ENCODE measurements around the gene SMARCD2.
"Not testable (repeated sequence)": the region's sequence is repeated elsewhere in the genome, so short reads cannot be mapped to it uniquely, and the experiment has no call there.

The SMARCD2 gene

DNA sequence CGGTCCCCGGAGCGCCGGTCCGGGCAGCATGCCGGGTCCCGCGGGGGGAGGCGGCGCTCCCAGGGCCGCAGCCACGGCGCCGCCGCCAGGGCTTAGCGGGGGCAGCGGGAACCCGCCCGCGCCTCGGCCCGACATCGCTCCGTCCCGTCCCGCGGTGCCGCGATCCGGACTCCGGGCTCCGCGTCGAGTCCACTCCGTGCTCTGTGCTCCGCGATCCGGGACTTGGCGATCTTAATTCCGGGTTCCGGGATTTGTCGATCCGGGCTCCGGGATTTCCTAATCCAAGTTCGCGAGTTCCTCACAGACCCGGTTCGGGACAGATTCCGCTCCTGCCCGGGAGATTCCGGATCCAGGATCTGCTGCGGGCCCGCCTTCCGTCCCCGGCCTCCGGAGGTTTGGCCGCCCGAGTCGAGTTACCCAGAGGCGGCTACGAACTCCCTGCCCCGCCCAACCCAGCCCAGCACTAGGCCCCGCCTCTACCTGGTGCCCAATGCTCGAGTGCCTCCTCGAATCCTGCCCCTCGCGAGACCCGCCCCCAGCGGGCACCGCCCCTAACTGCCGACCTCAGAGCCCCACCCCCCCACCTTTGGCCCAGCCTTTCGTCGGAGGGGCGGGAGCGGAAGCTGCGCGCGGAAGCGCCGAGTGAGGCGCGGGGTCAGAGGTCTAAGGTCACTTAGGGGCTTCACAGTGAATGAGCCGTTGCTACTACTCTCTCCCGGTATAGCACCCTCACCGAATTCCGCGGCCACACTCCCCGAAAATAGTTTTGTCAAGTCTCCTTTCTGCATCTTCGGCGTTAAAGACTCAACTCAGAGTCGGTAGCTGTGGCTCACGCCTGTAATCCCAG, at the start of gene SMARCD2:
Gene SMARCD2, minus strand, starts transcription at position 146 of the 847 bp plus-strand sequence. Its CDS starts 11 bp downstream, at position 135.
- H3K4me1 Mint-ChIP-seq = peaks cover 34% of the 10 kb centered on the region
- H3K9me3 Mint-ChIP-seq = no peaks in the 10 kb centered on the region
- TF ChIP-seq, protein P1, sequence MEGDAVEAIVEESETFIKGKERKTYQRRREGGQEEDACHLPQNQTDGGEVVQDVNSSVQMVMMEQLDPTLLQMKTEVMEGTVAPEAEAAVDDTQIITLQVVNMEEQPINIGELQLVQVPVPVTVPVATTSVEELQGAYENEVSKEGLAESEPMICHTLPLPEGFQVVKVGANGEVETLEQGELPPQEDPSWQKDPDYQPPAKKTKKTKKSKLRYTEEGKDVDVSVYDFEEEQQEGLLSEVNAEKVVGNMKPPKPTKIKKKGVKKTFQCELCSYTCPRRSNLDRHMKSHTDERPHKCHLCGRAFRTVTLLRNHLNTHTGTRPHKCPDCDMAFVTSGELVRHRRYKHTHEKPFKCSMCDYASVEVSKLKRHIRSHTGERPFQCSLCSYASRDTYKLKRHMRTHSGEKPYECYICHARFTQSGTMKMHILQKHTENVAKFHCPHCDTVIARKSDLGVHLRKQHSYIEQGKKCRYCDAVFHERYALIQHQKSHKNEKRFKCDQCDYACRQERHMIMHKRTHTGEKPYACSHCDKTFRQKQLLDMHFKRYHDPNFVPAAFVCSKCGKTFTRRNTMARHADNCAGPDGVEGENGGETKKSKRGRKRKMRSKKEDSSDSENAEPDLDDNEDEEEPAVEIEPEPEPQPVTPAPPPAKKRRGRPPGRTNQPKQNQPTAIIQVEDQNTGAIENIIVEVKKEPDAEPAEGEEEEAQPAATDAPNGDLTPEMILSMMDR (IDR thresholded peaks at IDR 0.05; ENCODE audit: unreplicated experiment in 3 of 3) = no peak

DNA sequence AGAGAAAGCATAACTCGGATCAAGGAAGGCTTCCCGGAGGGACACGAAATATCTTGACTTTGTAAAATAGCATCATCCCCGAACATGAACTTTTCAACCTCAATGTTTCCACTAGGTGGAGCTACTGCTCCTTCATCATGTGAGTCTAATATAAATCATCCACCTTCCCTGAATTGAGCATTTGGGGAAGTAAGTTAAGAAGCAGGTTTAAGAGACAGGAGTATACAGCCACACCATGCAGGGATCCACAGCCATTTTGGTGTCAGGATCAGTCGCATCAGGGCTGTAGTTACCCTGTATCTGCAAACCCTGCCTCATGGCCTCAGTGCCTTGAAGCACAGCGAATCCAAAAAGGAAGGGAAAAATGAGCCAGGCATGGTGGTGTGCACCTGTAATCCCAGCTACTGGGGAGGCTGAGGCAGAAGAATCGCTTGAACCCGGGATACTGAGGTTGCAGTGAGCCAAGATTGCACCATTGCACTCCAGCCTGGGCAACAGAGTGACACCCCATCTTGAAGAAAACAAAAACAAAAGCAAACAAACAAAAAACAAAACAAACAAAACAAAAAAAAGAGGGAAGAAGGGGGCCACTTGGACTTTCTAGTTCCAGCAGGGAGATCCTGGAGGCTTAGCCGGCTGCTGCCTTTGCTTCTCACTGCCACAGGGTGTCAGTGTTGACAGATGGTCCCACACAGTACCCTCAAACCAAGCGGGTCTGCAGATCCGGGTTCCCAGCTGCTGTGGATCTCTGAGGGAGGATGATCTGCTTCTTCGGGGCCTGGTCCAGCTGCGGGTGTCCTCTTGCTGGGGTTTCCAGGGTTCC, 46.8 kb upstream of the SMARCD2 start:
- TF ChIP-seq, protein P1 (IDR thresholded peaks at IDR 0.05; ENCODE audit: unreplicated experiment in 3 of 3) = peak; percentile 37 to 48 (median 46)
- not testable (repeated sequence) for H3K27me3 Mint-ChIP-seq (ENCODE audit: low read depth); H3K4me3 Mint-ChIP-seq; H3K27ac Mint-ChIP-seq; H3K4me1 Mint-ChIP-seq; H3K9me3 Mint-ChIP-seq; H3K36me3 Mint-ChIP-seq (ENCODE audit: low read depth)

More for the DNA sequence above, at the start of gene SMARCD2:
- peak within 1 kb of the TSS; percentile 98 to 99 (median 99) for H3K27ac Mint-ChIP-seq
- peak within 1 kb of the TSS; percentile 97 to 99 (median 99) for H3K4me3 Mint-ChIP-seq
- H3K36me3 Mint-ChIP-seq (ENCODE audit: low read depth) = no peaks in the 10 kb centered on the region
- H3K27me3 Mint-ChIP-seq (ENCODE audit: low read depth) = no peaks in the 10 kb centered on the region

DNA sequence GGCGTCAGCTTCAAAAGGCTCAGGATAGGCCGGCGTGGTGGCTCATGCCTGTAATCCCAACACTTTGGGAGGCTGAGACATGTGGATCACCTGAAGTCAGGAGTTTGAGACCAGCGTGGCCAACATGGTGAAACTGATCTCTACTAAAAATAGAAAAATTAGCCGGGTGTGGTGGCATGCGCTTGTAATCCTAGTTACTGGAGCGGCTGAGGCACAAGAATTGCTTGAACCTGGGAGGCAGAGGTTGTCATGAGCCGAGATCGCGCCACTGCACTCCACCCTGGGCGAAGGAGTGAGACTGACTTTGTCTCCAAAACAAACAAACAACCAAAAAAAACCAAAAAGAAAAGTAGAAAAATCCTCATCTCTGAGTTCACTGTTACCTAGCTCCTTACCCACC, 42.6 kb upstream of the SMARCD2 start:
- H3K4me1 Mint-ChIP-seq; H3K4me3 Mint-ChIP-seq; H3K27ac Mint-ChIP-seq; H3K9me3 Mint-ChIP-seq; H3K27me3 Mint-ChIP-seq (ENCODE audit: low read depth); H3K36me3 Mint-ChIP-seq (ENCODE audit: low read depth): not testable (repeated sequence)

DNA sequence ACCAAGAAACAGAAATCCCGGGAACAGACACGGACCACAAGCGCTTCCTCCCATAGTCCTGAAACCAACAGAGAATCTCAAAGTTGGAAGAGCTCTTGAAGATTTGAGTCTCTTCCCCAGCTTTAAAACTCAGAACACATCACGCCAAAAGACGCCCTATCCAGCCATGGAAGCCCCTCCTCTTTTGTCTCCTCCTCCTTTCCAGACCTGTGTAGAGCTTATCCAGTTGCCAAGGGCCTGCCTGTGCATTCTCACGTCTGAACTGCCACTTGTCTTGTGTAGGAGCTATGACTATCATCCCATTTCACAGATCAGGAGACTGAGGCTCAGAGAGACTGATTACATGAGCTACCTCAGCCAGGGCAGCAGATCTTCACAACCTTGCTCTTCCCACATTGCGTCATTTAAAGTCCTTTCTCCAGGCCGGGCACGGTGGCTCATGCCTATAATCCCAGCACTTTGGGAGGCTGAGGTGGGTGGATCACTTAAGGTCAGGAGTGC, 40.2 kb upstream of the SMARCD2 start:
- H3K9me3 Mint-ChIP-seq; H3K4me1 Mint-ChIP-seq; H3K36me3 Mint-ChIP-seq (ENCODE audit: low read depth); H3K27ac Mint-ChIP-seq; H3K4me3 Mint-ChIP-seq: not testable (repeated sequence)
- H3K27me3 Mint-ChIP-seq (ENCODE audit: low read depth) = peaks cover 16% of the 10 kb centered on the region

- TF ChIP-seq, protein P1 (IDR thresholded peaks at IDR 0.05; ENCODE audit: unreplicated experiment in 3 of 3) = peak; percentile 42 to 51 (median 44)
- H3K36me3 Mint-ChIP-seq (ENCODE audit: low read depth) = no peaks in the 10 kb centered on the region
- H3K4me1 Mint-ChIP-seq = no peaks in the 10 kb centered on the region
- no peak within 1 kb of the TSS for H3K4me3 Mint-ChIP-seq
- H3K27me3 Mint-ChIP-seq (ENCODE audit: low read depth) = peaks cover 20% of the 10 kb centered on the region
- H3K27ac Mint-ChIP-seq = no peak within 1 kb of the TSS
- H3K9me3 Mint-ChIP-seq = no peaks in the 10 kb centered on the region
Measured at GRCh38 chr17:63881935-63882601, 39.6 kb upstream of the SMARCD2 start, which contains the start of gene GH2. GH2 (minus strand) TSS chr17:63881944; CDS start chr17:63881801, 143 bp downstream.

- H3K4me1 Mint-ChIP-seq; H3K9me3 Mint-ChIP-seq; H3K36me3 Mint-ChIP-seq (ENCODE audit: low read depth); H3K27ac Mint-ChIP-seq; H3K4me3 Mint-ChIP-seq: not testable (repeated sequence)
- H3K27me3 Mint-ChIP-seq (ENCODE audit: low read depth) = peaks cover 20% of the 10 kb centered on the region
Measured at GRCh38 chr17:63881337-63881736, 38.9 kb upstream of the SMARCD2 start.

- H3K4me1 Mint-ChIP-seq = no peaks in the 10 kb centered on the region
- no peaks in the 10 kb centered on the region for H3K36me3 Mint-ChIP-seq (ENCODE audit: low read depth)
- no peaks in the 10 kb centered on the region for H3K9me3 Mint-ChIP-seq
- no peak overlapping the region for H3K4me3 Mint-ChIP-seq
- no peak overlapping the region for H3K27ac Mint-ChIP-seq
- H3K27me3 Mint-ChIP-seq (ENCODE audit: low read depth) = peaks cover 24% of the 10 kb centered on the region
- TF ChIP-seq, protein P1 (IDR thresholded peaks at IDR 0.05; ENCODE audit: unreplicated experiment in 3 of 3) = no peak
Measured at GRCh38 chr17:63880706-63881105, 38.2 kb upstream of the SMARCD2 start.

- not testable (repeated sequence) for H3K4me3 Mint-ChIP-seq; H3K4me1 Mint-ChIP-seq; H3K9me3 Mint-ChIP-seq; H3K27ac Mint-ChIP-seq; H3K36me3 Mint-ChIP-seq (ENCODE audit: low read depth)
- H3K27me3 Mint-ChIP-seq (ENCODE audit: low read depth) = peaks cover 16% of the 10 kb centered on the region
Measured at GRCh38 chr17:63878413-63878812, 35.9 kb upstream of the SMARCD2 start.

DNA sequence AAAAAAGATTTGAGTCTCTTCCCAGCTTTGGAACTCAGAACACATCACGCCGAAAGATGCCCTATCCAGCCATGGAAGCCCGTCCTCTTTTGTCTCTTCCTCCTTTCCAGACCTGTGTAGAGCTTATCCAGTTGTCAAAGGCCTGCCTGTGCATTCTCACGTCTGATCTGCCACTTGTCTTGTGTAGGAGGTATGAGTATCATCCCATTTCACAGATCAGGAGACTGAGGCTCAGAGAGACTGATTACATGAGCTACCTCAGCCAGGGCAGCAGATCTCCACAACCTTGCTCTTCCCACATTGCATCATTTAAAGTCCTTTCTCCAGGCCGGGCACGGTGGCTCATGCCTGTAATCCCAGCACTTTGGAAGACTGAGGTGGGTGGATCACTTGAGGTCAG, 32.2 kb upstream of the SMARCD2 start:
- not testable (repeated sequence) for H3K4me1 Mint-ChIP-seq; H3K4me3 Mint-ChIP-seq; H3K27ac Mint-ChIP-seq; H3K9me3 Mint-ChIP-seq; H3K36me3 Mint-ChIP-seq (ENCODE audit: low read depth)
- H3K27me3 Mint-ChIP-seq (ENCODE audit: low read depth) = peaks cover 16% of the 10 kb centered on the region

Data from nephron (organoid).